ENCODE measurements around the gene RCBTB2.
"Not testable (repeated sequence)": the region's sequence is repeated elsewhere in the genome, so short reads cannot be mapped to it uniquely, and the experiment has no call there.

RCBTB2 gene

GRCh38 chr13:48532506-48533499, at the start of gene RCBTB2:
Gene RCBTB2, minus strand, starts transcription at chr13:48533080. Its CDS starts 11,141 bp downstream, at chr13:48521939.
- H3K4me2 ChIP-seq (ENCODE audit: low read length), result peak within 1 kb of the TSS; percentile 97
- peaks cover 6% of the 10 kb centered on the region for H3K36me3 ChIP-seq (replicated peaks; ENCODE audit: low read depth, low read length)
- peak within 1 kb of the TSS; percentile 94 for H3K27ac ChIP-seq (ENCODE audit: low read length)
- TF ChIP-seq EZH2phosphoT487 (IDR thresholded peaks at IDR 0.05; ENCODE audit: low read depth) (no peak), CTCF (IDR thresholded peaks at IDR 0.05; ENCODE audit: low read depth, low read length) (no peak)
- peaks cover 11% of the 10 kb centered on the region for H3K9me3 ChIP-seq (ENCODE audit: insufficient read depth, low read length)
- H2AFZ ChIP-seq (ENCODE audit: low read depth, low read length), result peak within 1 kb of the TSS; percentile 33; the same call in 1 of the 2 replicates
- H3K4me3 ChIP-seq (ENCODE audit: low read length), result peak within 1 kb of the TSS; percentile 77
- no peaks in the 10 kb centered on the region; the same call in 1 of the 2 replicates for H3K27me3 ChIP-seq (ENCODE audit: low read depth, low read length)
- H3K79me2 ChIP-seq (ENCODE audit: low read length), result peaks cover 34% of the 10 kb centered on the region
- peaks cover 56% of the 10 kb centered on the region for H3K4me1 ChIP-seq (ENCODE audit: low read length)
- H4K20me1 ChIP-seq (ENCODE audit: insufficient read depth, low read length), result no peaks in the 10 kb centered on the region
- H3K9ac ChIP-seq (ENCODE audit: low read length), result peak within 1 kb of the TSS; percentile 93

- Histone ChIP-seq H3K4me1 (ENCODE audit: low read length) (peaks cover 68% of the 10 kb centered on the region), H3K79me2 (ENCODE audit: low read length) (0 out of 2 replicates have a peak, but pooled peaks cover 7% of the 10 kb centered on the region), H3K27me3 (ENCODE audit: low read depth, low read length) (peaks cover 12% of the 10 kb centered on the region; the same call in 1 of the 2 replicates), H3K27ac (ENCODE audit: low read length) (no peak overlapping the region), H3K36me3 (replicated peaks; ENCODE audit: low read depth, low read length) (peaks cover 34% of the 10 kb centered on the region), H3K9me3 (ENCODE audit: insufficient read depth, low read length) (no peaks in the 10 kb centered on the region), H3K4me3 (ENCODE audit: low read length) (no peak overlapping the region), H4K20me1 (ENCODE audit: insufficient read depth, low read length) (no peaks in the 10 kb centered on the region), H3K4me2 (ENCODE audit: low read length) (no peak overlapping the region), H3K9ac (ENCODE audit: low read length) (no peak overlapping the region), H2AFZ (ENCODE audit: low read depth, low read length) (no peak overlapping the region)
- TF ChIP-seq CTCF (IDR thresholded peaks at IDR 0.05; ENCODE audit: low read depth, low read length) (no peak), EZH2phosphoT487 (IDR thresholded peaks at IDR 0.05; ENCODE audit: low read depth) (no peak)
Measured at GRCh38 chr13:48582084-48582483, 49.2 kb upstream of the RCBTB2 start.

GRCh38 chr13:48580896-48581295, 48.0 kb upstream of the RCBTB2 start:
- Histone ChIP-seq H3K4me3 (ENCODE audit: low read length) (no peak overlapping the region), H3K27ac (ENCODE audit: low read length) (no peak overlapping the region), H3K9ac (ENCODE audit: low read length) (no peak overlapping the region), H3K4me2 (ENCODE audit: low read length) (peak overlapping the region; percentile 37), H3K9me3 (ENCODE audit: insufficient read depth, low read length) (no peaks in the 10 kb centered on the region), H3K79me2 (ENCODE audit: low read length) (no peaks in the 10 kb centered on the region), H4K20me1 (ENCODE audit: insufficient read depth, low read length) (no peaks in the 10 kb centered on the region), H2AFZ (ENCODE audit: low read depth, low read length) (no peak overlapping the region), H3K36me3 (replicated peaks; ENCODE audit: low read depth, low read length) (peaks cover 38% of the 10 kb centered on the region), H3K4me1 (ENCODE audit: low read length) (peaks cover 68% of the 10 kb centered on the region), H3K27me3 (ENCODE audit: low read depth, low read length) (peaks cover 24% of the 10 kb centered on the region; the same call in 1 of the 2 replicates)
- no peak for TF ChIP-seq CTCF (IDR thresholded peaks at IDR 0.05; ENCODE audit: low read depth, low read length)
- TF ChIP-seq EZH2phosphoT487 (IDR thresholded peaks at IDR 0.05; ENCODE audit: low read depth), result no peak

- peaks cover 41% of the 10 kb centered on the region for H3K36me3 ChIP-seq (replicated peaks; ENCODE audit: low read depth, low read length)
- no peaks in the 10 kb centered on the region for H3K79me2 ChIP-seq (ENCODE audit: low read length)
- TF ChIP-seq CTCF (IDR thresholded peaks at IDR 0.05; ENCODE audit: low read depth, low read length) (peak; percentile 88), EZH2phosphoT487 (IDR thresholded peaks at IDR 0.05; ENCODE audit: low read depth) (no peak)
- no peak overlapping the region for H2AFZ ChIP-seq (ENCODE audit: low read depth, low read length)
- no peaks in the 10 kb centered on the region for H3K9me3 ChIP-seq (ENCODE audit: insufficient read depth, low read length)
- peak overlapping the region; percentile 60 for H3K9ac ChIP-seq (ENCODE audit: low read length)
- peak overlapping the region; percentile 86 for H3K27ac ChIP-seq (ENCODE audit: low read length)
- peak overlapping the region; percentile 72 for H3K4me2 ChIP-seq (ENCODE audit: low read length)
- peaks cover 69% of the 10 kb centered on the region for H3K4me1 ChIP-seq (ENCODE audit: low read length)
- H3K4me3 ChIP-seq (ENCODE audit: low read length), result no peak overlapping the region
- no peaks in the 10 kb centered on the region for H4K20me1 ChIP-seq (ENCODE audit: insufficient read depth, low read length)
- H3K27me3 ChIP-seq (ENCODE audit: low read depth, low read length), result peaks cover 27% of the 10 kb centered on the region; the same call in 1 of the 2 replicates
Measured at GRCh38 chr13:48580185-48580803, 47.4 kb upstream of the RCBTB2 start.

- H2AFZ ChIP-seq (ENCODE audit: low read depth, low read length); H3K9me3 ChIP-seq (ENCODE audit: insufficient read depth, low read length); H3K79me2 ChIP-seq (ENCODE audit: low read length); H4K20me1 ChIP-seq (ENCODE audit: insufficient read depth, low read length): not testable (repeated sequence)
- H3K36me3 ChIP-seq (replicated peaks; ENCODE audit: low read depth, low read length), result peaks cover 40% of the 10 kb centered on the region
- H3K27ac ChIP-seq (ENCODE audit: low read length), result peak overlapping the region; percentile 86
- peaks cover 73% of the 10 kb centered on the region for H3K4me1 ChIP-seq (ENCODE audit: low read length)
- H3K4me3 ChIP-seq (ENCODE audit: low read length), result peak overlapping the region; percentile 33
- H3K4me2 ChIP-seq (ENCODE audit: low read length), result peak overlapping the region; percentile 72
- H3K27me3 ChIP-seq (ENCODE audit: low read depth, low read length), result peaks cover 27% of the 10 kb centered on the region; the same call in 1 of the 2 replicates
- peak overlapping the region; percentile 60 for H3K9ac ChIP-seq (ENCODE audit: low read length)
Measured at GRCh38 chr13:48579919-48580180, 47.0 kb upstream of the RCBTB2 start.

Measured in OCI-LY3 (cell line).